ENCODE measurements around the gene TTYH3.
"Not testable (repeated sequence)": the region's sequence is repeated elsewhere in the genome, so short reads cannot be mapped to it uniquely, and the experiment has no call there.

TTYH3 gene

DNA sequence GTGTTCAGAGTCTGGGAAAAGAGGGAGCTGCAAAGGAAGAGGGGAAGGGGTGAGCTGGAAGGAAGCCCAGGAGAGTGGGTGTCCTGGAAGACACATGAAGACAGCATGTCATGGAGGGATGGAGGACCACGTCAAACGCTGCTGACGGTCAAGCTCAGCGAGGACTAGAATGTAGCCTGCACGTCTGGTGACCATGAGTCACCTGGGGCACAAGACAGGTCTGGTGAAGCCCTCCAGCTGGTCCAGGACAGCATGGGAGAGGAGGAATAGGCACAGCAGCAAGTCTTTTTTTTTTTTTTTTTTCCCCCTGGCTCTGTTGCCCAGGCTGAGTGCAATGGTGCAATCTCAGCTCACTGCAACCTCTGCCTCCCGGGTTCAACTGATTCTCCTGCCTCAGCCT is 36.6 kb downstream of the TTYH3 start:
- no peak for DNase-seq

DNA sequence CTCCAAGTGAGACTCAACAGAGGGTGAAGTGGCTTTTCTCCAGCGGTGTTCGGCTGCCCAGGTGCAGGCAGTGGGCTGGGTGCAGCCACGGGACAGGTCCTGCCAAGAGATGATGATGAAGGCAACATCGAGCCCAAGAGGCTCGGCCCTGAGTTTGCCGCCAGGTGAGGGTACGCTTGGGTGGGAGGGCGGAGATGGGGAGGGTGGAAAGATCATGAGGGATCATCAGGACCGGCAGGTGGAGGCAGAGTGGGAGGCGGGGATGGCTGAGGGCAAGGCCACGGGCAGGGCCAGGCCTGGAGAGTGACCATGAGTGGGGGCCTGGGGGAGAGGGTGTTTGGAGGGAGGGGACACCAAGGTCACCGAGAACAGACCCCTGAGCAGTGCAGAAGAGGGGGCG is 38.4 kb downstream of the TTYH3 start:
- no peak for DNase-seq

DNA sequence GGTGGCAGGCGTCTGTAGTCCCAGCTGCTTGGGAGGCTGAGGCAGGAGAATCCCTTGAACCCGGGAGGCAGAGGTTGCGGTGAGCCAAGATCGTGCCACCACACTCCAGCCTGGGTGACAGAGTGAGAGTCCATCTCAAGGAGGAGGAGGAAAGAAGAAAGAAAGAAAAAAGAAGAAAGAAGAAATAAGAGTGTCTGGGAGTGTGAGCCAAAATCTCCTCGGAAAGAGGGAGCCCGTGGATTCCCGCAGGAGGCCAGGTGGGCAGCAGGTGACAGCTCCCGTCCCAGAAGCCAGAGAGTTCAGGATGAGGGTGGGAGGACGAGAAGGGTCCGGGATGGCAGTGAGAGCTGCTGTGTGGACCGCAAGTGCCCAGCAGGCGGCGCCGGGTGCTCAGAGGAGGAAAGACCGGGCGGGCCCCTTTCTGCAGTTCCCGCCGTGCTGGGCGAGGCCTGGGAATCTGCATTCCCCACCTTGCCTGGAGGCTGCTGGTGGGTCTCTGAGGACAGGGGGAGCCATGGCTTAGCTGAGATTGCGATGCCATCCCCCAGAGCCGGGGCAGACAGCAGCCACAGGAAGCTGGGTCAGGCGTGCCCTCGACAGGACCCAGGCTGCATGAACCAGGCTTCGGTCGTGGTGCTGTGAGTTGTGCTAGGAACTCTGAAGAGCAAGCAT is 39.1 kb downstream of the TTYH3 start:
- peak; percentile 74 for DNase-seq

DNA sequence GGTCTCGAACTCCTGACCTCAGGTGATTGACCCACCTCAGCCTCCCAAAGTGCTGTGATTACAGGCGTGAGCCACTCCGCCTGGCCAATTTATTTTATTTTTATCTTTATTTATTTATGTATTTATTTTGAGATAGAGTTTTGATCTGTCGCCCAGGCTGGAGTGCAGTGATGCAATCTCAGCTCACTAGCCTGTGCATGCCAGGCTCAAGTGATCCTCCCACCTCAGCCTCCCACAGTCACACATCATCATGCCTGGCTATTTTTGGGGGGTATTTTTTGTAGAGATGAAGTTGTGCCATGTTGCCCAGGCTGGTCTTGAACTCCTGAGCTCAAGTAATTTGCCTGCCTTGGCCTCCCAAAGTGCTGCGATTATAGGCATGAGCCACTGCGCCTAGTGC is 41.4 kb downstream of the TTYH3 start:
- not testable (repeated sequence) for DNase-seq

DNA sequence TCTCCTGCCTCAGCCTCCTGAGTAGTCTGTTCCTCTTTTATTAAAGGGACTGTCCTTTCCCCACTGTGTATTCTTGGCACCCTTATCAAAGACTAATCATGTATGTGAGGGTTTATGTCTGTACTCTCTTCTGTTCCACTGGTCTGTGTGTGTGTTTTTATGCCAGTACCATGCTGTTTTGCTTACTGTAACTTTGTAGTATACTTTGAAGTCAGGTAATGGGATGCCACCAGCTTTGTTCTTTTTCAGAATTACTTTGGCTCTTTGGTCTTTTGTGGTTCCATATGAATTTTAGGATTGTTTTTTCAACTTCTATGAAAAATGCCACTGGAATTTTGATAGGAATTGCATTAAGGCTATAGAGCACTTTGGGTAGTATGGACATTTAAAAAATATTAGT is 42.1 kb downstream of the TTYH3 start:
- no peak for DNase-seq

DNA sequence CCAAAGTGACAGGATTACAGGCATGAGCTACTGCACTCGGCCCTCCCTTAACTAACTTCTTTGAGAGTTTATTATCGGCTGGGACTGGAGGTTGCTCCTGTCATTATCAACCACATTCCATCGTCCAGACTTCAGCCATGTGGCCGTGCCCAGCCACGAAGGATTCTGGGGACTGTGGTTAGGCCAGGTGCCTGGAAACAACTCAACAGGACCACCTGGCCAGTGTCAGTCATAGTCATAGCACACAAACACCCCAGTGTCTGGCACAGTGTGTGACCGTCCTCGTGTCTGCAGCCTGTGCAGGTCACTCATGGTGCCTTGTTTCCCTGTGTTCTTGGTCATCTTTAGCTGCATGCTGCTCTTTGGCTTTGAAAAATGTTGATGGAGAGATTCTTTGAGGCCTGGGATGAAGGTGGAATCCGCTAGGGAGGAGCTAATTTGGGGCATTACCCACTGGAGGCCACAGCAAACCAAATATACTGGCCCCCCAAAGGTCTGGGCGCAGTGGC is 43.5 kb downstream of the TTYH3 start:
- DNase-seq = no peak

DNA sequence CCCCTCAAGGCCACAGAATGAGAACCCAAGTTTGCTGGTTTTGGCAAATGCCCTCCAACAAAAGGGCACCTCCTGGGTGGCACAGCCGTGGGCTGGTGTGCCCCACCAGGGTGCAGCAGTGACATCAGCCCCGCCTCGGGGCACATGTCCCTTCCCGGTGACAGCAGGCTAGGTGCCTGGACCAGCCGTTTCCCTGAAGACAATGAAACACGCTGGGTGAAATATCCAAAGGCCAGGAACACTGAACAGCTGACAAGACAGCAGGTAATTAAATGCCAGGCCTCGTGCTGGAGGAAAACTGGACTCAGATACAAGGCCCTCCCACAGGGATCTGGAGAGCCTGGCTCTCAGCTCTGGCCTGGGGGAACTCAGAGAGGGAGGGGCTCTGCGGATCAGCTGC is 44.8 kb downstream of the TTYH3 start:
- not testable (repeated sequence) for DNase-seq

DNA sequence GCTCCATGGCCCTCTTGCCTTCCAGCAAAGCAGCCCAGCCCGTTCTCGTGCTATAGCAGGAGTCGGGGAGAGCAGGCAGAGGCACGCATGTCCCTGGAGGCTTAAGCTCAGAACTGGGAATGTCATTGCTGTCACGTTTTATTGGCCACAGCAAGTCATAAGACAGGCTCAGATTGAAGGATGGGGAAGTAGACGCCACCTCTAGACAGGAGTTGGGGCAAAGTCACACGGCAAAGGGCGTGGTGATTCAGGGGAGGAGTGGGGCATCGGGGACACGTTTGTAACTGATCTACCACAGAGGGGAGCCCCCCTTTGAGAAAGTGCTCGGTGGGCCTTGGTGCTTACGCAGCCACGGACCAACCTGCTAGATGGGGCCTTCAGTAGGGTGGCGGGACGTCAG is 46.7 kb downstream of the TTYH3 start:
- DNase-seq = not testable (repeated sequence)

DNA sequence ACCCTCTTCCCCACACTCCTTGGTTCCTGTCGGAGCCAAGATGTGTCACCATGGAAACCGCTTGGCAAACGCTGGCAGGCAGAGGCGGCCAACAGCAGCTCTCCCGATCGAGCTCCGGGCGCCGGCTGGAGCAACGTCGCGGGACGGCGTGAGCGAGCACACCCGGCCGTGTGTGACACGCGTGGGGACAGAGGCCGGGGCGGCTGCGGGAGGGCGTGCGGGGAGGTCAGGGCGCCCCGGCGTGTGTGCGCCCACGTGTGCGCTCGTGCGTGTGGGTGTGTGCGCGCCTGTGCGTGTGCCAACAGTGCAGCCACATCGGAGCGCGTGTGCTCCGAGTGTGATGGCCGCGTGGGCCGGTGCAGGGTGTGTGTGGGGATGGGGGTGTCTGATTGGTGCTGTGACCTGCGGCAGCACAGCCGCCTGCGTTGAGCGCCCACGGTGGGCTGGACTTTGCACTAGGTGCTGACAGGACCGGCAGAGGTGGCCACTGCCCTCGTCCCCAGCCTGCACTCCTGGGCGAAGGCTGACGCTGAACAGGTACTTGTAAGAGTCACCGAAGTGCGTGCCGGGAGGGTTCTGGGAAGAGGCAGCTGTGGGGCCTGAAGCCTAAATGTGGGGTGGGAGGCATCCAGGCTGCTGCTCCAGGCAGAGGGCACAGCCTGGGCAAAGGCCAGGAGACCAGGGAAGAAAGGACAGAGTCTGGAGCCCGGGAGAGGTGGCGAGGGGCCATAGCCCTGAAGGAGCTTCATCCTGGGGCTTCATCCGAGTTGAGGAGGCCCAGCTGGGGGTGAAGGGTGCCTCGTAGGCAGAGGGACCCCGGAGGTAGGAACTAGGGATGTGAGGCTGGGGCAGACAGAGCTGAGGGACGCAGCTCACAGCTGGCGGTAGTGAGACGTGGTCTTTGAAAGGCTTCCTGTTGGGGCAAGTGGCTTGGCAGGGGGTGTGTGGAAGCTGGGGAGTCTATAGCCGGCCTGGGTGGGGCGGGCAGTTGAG is 47.6 kb downstream of the TTYH3 start:
- DNase-seq = not testable (repeated sequence)

DNA sequence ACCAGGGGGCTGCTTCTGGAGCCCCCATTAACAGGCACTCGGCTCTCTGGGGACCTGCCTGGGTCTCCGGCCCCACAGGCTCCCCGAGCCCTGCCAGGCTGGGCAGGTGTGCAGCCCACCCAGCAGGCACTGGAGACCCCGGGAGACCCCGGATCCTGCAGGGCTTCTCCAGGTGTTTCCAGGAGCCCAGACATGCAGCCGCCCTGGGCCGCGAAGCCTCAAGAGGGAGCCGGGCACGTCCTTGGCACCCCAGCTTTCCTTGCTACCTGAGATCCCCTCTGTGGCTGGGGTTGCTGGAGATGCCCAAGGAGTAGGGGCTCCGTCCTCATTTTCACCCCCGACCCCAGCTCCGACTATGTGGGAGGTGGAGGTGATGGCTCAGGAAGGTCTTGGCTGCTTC is 48.5 kb downstream of the TTYH3 start:
- no peak for DNase-seq

DNA sequence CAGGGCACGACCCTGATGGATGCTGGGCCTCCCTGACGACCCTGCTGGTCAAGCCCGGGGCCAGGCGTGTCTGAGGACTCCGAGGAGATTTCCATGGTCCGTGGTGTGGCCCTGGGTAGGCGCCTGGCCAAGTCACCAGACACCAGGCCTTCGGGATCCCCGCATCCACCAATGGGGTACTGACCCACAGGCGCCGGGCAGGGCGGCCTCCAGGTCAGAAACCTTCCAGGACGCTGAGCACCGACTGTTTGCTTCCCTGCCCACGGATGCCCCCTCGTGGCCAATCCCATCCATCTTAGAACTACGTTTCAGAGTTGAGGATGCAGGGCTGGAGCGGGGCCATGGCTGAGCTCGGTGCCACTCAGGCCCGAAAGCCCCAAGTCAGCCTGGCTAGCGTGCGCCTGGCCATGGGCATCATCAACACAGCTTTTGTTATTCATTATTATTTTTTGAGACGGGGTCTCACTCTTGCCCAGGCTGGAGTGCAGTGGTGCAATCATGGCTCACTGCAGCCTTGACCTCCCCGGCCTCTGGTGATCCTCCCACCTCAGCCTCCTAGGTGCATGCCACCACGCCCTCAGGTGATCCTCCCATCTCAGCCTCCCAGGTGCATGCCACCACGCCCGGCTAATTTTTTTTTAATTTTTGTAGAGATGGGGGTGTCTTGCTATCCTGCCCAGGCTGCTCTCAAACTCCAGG is 49.2 kb downstream of the TTYH3 start:
- DNase-seq = peak; percentile 54

DNA sequence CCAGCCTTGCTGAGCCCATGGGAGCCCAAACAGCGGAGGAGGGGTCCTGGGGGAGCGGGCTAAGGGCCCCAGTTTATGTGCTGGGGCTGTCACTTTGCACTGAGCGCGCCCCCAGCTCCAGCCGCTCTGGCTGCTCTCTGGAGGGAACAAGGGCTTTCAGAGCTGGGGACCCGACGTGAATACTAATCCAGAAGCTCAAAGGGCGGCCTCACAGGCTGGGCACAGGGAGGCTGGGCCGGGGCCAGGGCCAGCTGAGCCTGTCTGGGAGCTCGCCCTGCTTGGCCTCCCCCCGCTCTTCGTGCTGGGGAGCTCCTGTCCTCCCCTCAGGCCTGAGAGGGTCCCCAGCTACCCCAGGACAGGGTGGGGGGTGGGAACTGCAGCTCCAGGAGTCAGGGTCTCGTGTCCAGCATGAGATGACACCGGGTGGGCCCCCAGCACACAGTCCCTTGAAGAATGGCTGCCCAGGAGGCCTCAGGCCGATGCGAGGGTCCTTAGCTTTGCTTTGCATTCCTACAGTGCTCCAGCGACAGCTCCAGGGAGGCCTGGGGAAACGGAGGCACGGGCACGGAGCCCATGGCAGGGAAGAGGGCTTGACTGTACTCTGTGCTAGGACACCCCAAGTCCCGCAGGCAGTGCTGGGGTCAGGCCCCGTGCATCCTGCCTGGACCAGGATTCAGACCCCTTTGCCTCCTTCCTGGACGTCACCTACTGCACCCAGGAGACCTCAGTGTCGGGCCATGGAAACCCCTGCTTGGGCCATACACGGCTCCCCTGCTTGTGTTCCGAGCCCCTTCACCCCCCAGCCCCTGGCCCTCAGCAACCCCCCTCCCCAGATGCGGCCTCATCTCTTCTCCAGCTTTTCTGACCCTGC is 50.4 kb downstream of the TTYH3 start:
- DNase-seq = no peak

DNA sequence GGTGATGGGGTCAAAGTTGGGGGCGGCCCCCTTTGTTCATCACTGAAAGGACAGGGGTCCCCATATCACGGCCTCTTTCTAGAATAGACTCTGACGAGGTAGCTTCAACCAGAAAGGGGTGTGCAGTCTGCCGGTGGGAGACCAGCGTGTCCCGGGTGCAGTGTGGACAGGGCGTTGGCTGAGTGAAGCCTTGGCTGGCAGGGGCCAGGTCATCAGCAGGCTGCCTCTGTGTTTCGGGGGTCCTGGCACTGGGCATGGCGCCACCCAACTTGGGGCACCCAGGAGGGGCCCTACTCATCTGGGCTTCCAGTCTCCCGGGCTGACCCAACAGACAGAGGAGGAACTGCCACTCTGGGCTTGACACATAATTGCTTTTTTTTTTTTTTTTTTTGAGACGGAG is 52.7 kb downstream of the TTYH3 start:
- DNase-seq = no peak

DNA sequence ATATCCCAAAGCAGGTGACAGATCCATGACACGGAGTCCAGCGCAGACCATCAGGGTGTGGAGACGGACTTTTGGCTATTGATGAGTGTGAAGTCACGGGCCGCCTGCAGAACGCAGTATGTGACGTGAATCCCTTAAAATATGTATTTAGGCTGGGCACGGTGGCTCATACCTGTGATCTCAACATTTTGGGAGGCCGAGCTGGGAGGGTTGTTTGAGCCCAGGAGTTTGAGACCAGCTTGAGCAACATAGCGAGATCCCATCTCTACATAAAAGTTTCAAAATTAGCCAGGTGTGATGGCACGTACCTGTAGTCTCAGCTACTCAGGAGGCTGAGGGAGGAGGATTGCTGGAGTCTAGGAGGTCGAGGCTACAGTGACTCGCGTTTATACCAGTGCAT is 54.3 kb downstream of the TTYH3 start:
- no peak for DNase-seq

DNA sequence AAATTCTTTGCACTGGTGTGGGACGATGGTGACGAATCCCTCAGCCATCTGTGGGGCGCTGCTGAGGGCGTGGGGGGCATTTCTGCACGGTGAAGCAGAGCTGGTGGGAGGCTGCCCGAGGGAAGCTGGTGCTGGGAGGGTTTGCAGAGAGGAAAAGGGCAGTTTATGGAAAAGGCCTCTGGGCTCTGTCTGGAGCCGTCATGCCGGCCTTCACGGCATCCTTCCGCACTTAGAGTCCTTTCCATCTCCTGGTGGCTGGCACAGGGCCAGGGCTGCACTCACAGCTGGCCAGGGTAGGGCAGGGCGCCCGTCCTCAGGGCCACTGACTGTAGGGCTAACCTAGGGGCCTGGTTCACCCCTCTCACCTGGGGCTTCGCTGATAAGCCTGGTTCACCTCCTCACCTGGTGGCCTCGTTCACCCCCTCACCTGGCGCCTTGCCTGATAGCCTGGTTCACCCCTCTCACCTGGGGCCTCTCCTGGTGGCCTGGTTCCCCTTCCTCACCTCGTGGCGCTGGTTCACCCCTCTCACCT is 55.6 kb downstream of the TTYH3 start:
- DNase-seq = no peak

DNA sequence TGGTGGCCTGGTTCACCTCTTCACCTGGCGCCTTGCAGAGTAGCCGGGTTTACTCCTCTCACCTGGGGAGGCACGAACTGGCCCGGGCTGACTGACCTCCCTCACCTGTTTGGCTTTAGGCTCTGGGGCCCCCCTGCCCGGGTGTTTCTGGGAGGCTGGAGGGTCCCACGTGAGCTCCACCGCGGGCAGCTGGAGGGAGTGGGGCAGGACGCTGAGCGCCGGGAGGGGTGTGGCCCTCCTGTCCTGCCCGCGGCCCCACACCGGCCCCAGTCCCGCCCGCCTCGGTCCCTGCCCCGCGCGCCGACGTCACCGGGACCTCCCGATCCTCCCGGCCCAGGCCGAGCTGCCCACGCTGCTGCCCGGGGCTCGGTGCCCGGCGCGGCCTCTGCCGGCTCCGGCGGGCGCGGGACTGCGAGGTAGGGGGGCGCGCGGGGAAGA is 56.1 kb downstream of the TTYH3 start, which contains the start of gene AMZ1:
Gene AMZ1 (plus strand): TSS at position 322 of the 438 bp plus-strand sequence. CDS start 12,250 bp downstream, outside the sequence.
- no peak for DNase-seq

DNA sequence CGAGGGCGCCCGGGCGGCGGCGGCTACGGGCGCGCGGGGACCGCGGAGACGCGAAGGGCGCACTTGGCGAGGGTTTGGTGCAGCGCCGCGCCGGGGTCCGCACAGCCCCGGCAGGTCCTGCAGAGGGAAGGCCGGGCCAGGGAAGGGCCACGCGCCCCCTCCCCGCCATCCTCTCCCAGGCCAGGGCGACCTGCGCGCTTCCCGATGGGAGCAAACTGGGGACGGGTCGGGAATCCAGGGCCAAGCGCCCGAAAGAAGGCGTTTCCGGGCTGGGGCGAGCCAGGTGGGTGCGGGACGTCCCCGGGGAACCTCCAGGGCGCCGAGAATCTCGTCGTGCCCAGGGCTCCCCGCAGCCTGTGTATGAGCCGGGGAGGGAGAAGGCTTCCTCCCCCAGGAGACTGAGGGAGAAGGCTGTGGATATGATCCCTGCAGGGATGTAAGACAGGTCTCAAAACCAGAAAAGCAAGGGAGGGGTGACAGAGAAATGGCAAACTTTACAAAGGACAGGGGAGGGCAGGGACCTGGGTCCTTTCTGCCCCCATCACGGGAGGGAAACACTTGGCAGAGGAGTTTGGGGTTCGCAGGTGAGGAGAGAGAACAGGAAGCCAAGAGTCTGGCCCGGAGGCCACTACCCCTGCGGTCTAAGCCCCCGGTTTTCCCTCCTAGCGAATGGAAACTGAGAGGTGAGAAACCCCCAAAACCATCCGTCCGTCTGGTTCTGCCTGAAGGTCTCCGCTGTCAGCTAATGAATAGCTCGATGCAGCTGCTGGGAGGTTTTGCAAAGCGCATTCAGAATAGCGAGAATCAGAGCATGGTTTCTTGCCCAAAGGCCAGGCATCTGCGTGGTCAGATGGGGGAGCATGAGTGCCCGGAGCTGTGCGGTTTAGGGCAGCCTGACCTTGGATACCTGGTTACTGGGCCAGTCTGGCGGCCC is 56.9 kb downstream of the TTYH3 start:
- DNase-seq = no peak

DNA sequence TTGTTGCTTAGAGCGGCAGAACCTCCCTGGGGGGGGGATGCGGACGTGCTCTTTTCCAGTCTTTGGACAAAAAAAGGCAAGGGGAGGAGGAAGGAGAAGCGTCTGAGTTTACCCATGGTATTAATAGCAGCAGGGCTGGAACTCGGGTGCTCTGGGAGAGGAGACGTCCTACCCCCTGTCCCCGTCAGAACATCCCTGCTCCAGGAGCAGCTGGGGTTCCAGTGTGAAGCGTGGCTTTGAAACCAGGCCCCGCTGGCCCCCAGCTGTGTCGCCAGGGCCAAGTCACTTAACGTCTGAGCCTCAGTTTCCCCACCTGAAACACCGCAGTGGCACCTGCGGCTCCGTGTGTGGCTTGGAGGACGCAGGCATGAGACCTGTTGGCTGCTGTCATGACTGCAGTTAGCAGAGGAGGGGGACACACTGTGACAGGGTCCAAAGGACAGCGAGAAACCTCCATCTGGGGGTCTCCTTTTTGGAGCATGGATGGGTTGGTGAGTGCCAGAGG is 57.6 kb downstream of the TTYH3 start:
- DNase-seq = no peak

DNA sequence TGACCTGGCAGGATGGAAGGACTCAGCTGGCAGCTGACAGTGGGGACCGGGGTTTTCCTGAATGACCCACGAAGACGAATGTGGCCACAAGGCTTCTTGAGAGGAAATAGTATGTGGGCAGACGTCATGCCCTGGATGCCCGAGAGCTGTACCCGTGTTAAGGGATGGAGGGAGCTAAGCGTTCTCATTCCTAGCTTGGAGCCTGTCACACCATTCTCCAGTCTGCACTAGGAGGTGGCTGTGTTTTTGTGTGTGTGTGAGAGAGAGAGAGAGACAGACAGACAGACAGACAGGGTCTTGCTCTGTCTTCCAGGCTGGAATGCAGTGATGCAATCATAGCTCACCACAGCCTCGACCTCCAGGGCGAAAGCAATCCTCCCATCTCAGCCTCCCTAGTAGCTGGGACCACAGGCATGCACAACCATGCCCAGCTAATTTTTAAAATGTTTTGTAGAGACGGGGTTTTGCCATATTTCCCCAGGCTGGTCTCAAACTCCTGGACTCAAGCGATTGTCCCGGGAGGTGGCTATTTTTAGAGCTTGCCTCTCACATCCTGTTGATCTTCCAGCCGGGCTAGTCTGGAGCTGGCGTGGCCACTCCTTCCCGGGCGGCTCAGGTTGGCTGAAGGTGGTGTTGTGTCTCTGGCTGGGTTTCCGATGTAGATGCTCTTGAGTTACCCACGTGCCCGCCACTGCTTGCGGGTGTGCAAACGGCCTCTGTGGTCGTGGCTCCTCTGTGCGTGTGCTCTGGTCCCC is 58.3 kb downstream of the TTYH3 start:
- no peak for DNase-seq

All from activated T-cell treated with anti-CD3 and anti-CD28 coated beads, Interleukin-2, amount 50 U/mL, for 1 hour (primary cell).